ENCODE measurements around the gene GOLT1B.

DNA sequence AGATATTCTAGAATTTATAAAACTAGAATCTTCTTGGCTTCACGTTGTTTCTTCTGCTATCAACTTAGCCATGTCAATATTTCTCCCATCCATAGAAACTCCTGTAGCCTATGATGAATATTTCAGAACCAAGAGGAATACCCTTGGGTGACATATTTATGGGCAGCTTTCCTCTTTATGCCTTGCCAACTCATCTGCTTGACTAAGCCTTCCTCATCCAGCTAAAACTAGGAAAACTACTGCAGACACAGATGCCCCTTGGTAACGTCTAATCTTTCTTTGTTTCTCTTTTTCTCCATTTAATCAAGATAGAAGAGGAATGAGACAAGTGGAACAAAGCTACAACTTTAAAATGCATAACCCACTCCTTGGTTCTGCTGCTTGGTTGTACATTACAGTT, 6.3 kb downstream of the GOLT1B start:
- TF ChIP-seq POLR2A (IDR thresholded peaks at IDR 0.05) (no peak), EP300 (IDR thresholded peaks at IDR 0.05) (no peak), POLR2AphosphoS5 (IDR thresholded peaks at IDR 0.05) (no peak)
- TF ChIP-seq, protein P1, sequence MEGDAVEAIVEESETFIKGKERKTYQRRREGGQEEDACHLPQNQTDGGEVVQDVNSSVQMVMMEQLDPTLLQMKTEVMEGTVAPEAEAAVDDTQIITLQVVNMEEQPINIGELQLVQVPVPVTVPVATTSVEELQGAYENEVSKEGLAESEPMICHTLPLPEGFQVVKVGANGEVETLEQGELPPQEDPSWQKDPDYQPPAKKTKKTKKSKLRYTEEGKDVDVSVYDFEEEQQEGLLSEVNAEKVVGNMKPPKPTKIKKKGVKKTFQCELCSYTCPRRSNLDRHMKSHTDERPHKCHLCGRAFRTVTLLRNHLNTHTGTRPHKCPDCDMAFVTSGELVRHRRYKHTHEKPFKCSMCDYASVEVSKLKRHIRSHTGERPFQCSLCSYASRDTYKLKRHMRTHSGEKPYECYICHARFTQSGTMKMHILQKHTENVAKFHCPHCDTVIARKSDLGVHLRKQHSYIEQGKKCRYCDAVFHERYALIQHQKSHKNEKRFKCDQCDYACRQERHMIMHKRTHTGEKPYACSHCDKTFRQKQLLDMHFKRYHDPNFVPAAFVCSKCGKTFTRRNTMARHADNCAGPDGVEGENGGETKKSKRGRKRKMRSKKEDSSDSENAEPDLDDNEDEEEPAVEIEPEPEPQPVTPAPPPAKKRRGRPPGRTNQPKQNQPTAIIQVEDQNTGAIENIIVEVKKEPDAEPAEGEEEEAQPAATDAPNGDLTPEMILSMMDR (IDR thresholded peaks at IDR 0.05), result no peak
